WTC11 (cell line): ENCODE results near the gene GPR135. TPM values are rescaled to one million over a fixed set of nuclear protein-coding genes. Genes with fewer than 3 reads are reported as not detected.

ENCODE experiments used
- ATAC-seq: fragments of 200-7000 bp; cut with Tn5 transposase; 2 replicates; pipeline ENCODE4 v1.10.0; 2021; ENCODE audit warnings: mild to moderate bottlenecking, moderate library complexity
- CTCF ChIA-PET: fragments of 300-600 bp; sonication (Branson Sonifier 250); formaldehyde crosslinking; loops from one replicate; lab custom pipeline; 2021; ENCODE audit warnings: antibody characterized with exemption; lab: Charles Lee
- POLR2A ChIA-PET: fragments of 350-600 bp; sonication (Branson Sonifier 250); formaldehyde crosslinking; loops from one replicate; lab custom pipeline; 2021; ENCODE audit warnings: antibody characterized with exemption; lab: Charles Lee
- DNase-seq: peaks from one replicate; pipeline ENCODE4 v3.0.0; 2021; ENCODE audit warnings: low spot score
- H3K27ac Mint-ChIP-seq: 2 replicates; pipeline ENCODE4 v1.8.0; 2021; ENCODE audit warnings: mixed read lengths
- H3K27me3 Mint-ChIP-seq: 2 replicates; pipeline ENCODE4 v1.8.0; 2021; ENCODE audit warnings: low read depth, mild to moderate bottlenecking, moderate library complexity, mixed read lengths
- H3K36me3 Mint-ChIP-seq: 2 replicates; pipeline ENCODE4 v1.8.0; 2021; ENCODE audit warnings: mixed read lengths
- H3K4me1 Mint-ChIP-seq: 2 replicates; pipeline ENCODE4 v1.8.0; 2022; ENCODE audit warnings: mixed read lengths
- H3K4me3 Mint-ChIP-seq: 2 replicates; pipeline ENCODE4 v1.8.0; 2021; ENCODE audit warnings: mild to moderate bottlenecking, moderate library complexity, mixed read lengths
- H3K9me3 Mint-ChIP-seq: 2 replicates; pipeline ENCODE4 v1.8.0; 2021; ENCODE audit warnings: mixed read lengths
- AR ChIP-seq: fragments of 250-450 bp; sonication (Bioruptor Pico); IDR thresholded peaks from 2 replicates; pipeline ENCODE4 v1.9.0; 2021; ENCODE audit warnings: mild to moderate bottlenecking
- ATF1 ChIP-seq: sonication (generic); formaldehyde crosslinking; IDR thresholded peaks from 2 replicates; pipeline ENCODE4 v1.8.1; 2023; ENCODE audit warnings: mild to moderate bottlenecking, moderate library complexity, missing genetic modification reagents
- ATF2 ChIP-seq: sonication (generic); formaldehyde crosslinking; IDR thresholded peaks from 2 replicates; pipeline ENCODE4 v1.8.1; 2022; ENCODE audit warnings: low read depth, missing genetic modification reagents, borderline replicate concordance
- ATF6 ChIP-seq: sonication (generic); formaldehyde crosslinking; IDR thresholded peaks from 2 replicates; pipeline ENCODE4 v1.8.1; 2023; ENCODE audit warnings: mild to moderate bottlenecking, missing genetic modification reagents
- CTCF ChIP-seq: fragments of 200-600 bp; IDR thresholded peaks from 2 replicates; pipeline ENCODE4 v1.8.0; 2022; ENCODE audit warnings: antibody characterized with exemption
- E2F5 ChIP-seq: sonication (generic); formaldehyde crosslinking; IDR thresholded peaks from 2 replicates; pipeline ENCODE4 v1.8.1; 2022; ENCODE audit warnings: mild to moderate bottlenecking, moderate library complexity, missing genetic modification reagents
- FOXJ3 ChIP-seq: sonication (generic); formaldehyde crosslinking; IDR thresholded peaks from 2 replicates; pipeline ENCODE4 v1.9.0; 2021; ENCODE audit warnings: missing genetic modification reagents, mild to moderate bottlenecking, borderline replicate concordance
- JAZF1 ChIP-seq: fragments of 250-450 bp; sonication (Bioruptor Pico); IDR thresholded peaks from 2 replicates; pipeline ENCODE4 v1.9.0; 2021; ENCODE audit warnings: moderate library complexity, mild to moderate bottlenecking, inconsistent platforms
- NR2C2 ChIP-seq: sonication (generic); formaldehyde crosslinking; IDR thresholded peaks from 2 replicates; pipeline ENCODE4 v1.8.0; 2022; ENCODE audit warnings: mild to moderate bottlenecking, missing genetic modification reagents
- TEAD1 ChIP-seq: sonication (generic); formaldehyde crosslinking; IDR thresholded peaks from 2 replicates; pipeline ENCODE4 v1.8.0; 2022; ENCODE audit warnings: mild to moderate bottlenecking, missing genetic modification reagents
- TEAD4 ChIP-seq: sonication (generic); formaldehyde crosslinking; IDR thresholded peaks from 2 replicates; pipeline ENCODE4 v1.8.0; 2022; ENCODE audit warnings: mild to moderate bottlenecking, missing genetic modification reagents
- TP53 ChIP-seq: sonication (generic); formaldehyde crosslinking; IDR thresholded peaks from 2 replicates; pipeline ENCODE4 v1.8.1; 2023; ENCODE audit warnings: mild to moderate bottlenecking, missing genetic modification reagents
- USF2 ChIP-seq: sonication (generic); formaldehyde crosslinking; IDR thresholded peaks from 2 replicates; pipeline ENCODE4 v1.8.1; 2023; ENCODE audit warnings: mild to moderate bottlenecking, missing genetic modification reagents, moderate library complexity
- ZBTB43 ChIP-seq: sonication (generic); formaldehyde crosslinking; IDR thresholded peaks from 2 replicates; pipeline ENCODE4 v1.8.1; 2023; ENCODE audit warnings: mild to moderate bottlenecking, missing genetic modification reagents
- ZMAT4 ChIP-seq: fragments of 250-450 bp; sonication (Bioruptor Pico); IDR thresholded peaks from 2 replicates; pipeline ENCODE4 v1.9.0; 2021; ENCODE audit warnings: mild to moderate bottlenecking
- ZNF232 ChIP-seq: sonication (generic); formaldehyde crosslinking; IDR thresholded peaks from 2 replicates; pipeline ENCODE4 v1.8.0; 2022; ENCODE audit warnings: mild to moderate bottlenecking, missing genetic modification reagents
- ZNF263 ChIP-seq: sonication (generic); formaldehyde crosslinking; IDR thresholded peaks from 2 replicates; pipeline ENCODE4 v1.8.1; 2022; ENCODE audit warnings: low read depth, mild to moderate bottlenecking, moderate library complexity, missing genetic modification reagents
- ZNF317 ChIP-seq: sonication (generic); formaldehyde crosslinking; IDR thresholded peaks from 2 replicates; pipeline ENCODE4 v1.8.1; 2023; ENCODE audit warnings: low read depth, mild to moderate bottlenecking, moderate library complexity, missing genetic modification reagents, borderline replicate concordance
- total RNA-seq: library from RNA; stranded (reverse); gene quantifications from 3 replicates; pipeline ENCODE4 v1.2.3, GENCODE V29; 2021

The GPR135 gene
- total RNA-seq, 1 experiment from 2014 or later = 1.7 TPM

GRCh38 chr14:59428581-59429012 is 36.6 kb downstream of the GPR135 start (continued):
- no peak for TF ChIP-seq JAZF1 (CRISPR knock-in tag)
- TF ChIP-seq TEAD4 (CRISPR knock-in tag) = no peak
- no peak for TF ChIP-seq CTCF
- no peak for TF ChIP-seq ATF1 (CRISPR knock-in tag)
- no peak for TF ChIP-seq ZNF263 (CRISPR knock-in tag)

GRCh38 chr14:59427653-59428580 is 37.3 kb downstream of the GPR135 start:
- ATAC-seq (no peak), DNase-seq (no peak)
- no peaks in the 10 kb centered on the region for H3K36me3 Mint-ChIP-seq
- TF ChIP-seq ATF2 (CRISPR knock-in tag) (no peak), TP53 (CRISPR knock-in tag) (no peak), ZNF232 (CRISPR knock-in tag) (no peak), ZNF317 (no peak), USF2 (CRISPR knock-in tag) (no peak), E2F5 (no peak), ZMAT4 (no peak), ZBTB43 (CRISPR knock-in tag) (no peak), TEAD1 (CRISPR knock-in tag) (no peak), ATF6 (CRISPR knock-in tag) (no peak), AR (CRISPR knock-in tag) (no peak), NR2C2 (CRISPR knock-in tag) (no peak), FOXJ3 (no peak)
- H3K4me3 Mint-ChIP-seq = no peak overlapping the region
- H3K4me1 Mint-ChIP-seq = peaks cover 9% of the 10 kb centered on the region
- POLR2A ChIA-PET = no interaction called here
- H3K9me3 Mint-ChIP-seq = no peaks in the 10 kb centered on the region
- CTCF ChIA-PET = interaction anchor here (1.0 to 1.1 kb wide), 3 partner anchors 50 to 400 kb away, joined by 3 to 6 read pairs (median 3); no protein-coding TSS in a partner anchor
- H3K27ac Mint-ChIP-seq = no peak overlapping the region
- no peaks in the 10 kb centered on the region for H3K27me3 Mint-ChIP-seq
